Ascending aorta (tissue), 2 donors: Measurements from ENCODE around the gene TIMM17B. TPM values are rescaled to one million over a fixed set of nuclear protein-coding genes. Genes with fewer than 3 reads are reported as not detected.

Experiments used
- DNase-seq, 2 donors: peaks; one replicate each; pipeline ENCODE4 v3.0.0-alpha.2; 2019; ENCODE audit warnings: low spot score in 2 of 2
- H3K27ac ChIP-seq, 2 donors: fragments of 200-600 bp; sonication (generic); one replicate each; pipeline ENCODE4 v1.5.1; 2016 to 2017; ENCODE audit warnings: mild to moderate bottlenecking in 1 of 2
- H3K27me3 ChIP-seq: fragments of 200-600 bp; sonication (generic); one replicate; pipeline ENCODE4 v1.5.1; 2017
- H3K36me3 ChIP-seq, 2 donors: fragments of 200-600 bp; sonication (generic); one replicate each; pipeline ENCODE4 v1.5.1; 2016
- H3K4me1 ChIP-seq, 2 donors: fragments of 200-600 bp; sonication (generic); one replicate each; pipeline ENCODE4 v1.5.1; 2016 to 2017; ENCODE audit warnings: mild to moderate bottlenecking in 1 of 2
- H3K4me3 ChIP-seq, 2 donors: fragments of 200-600 bp; sonication (generic); one replicate each; pipeline ENCODE4 v1.5.1; 2016 to 2017; ENCODE audit warnings: mild to moderate bottlenecking in 1 of 2
- H3K9me3 ChIP-seq, 2 donors: fragments of 200-600 bp; sonication (generic); one replicate each; pipeline ENCODE4 v1.5.1; 2016
- CTCF ChIP-seq, 3 experiments: fragments of 200-600 bp in 2 of 3; fragments of 450-650 bp in 1 of 3; sonication (generic) in 2 of 3; IDR thresholded peaks; one replicate each; pipeline ENCODE4 v1.5.1; 2016 to 2019; ENCODE audit warnings: antibody characterized with exemption in 3 of 3, mild to moderate bottlenecking in 1 of 3, moderate library complexity in 1 of 3
- intact Hi-C: fragments of 100-400 bp; cut with DNase I; formaldehyde crosslinking; loops from one replicate; pipeline ENCODE4 v1.15.1; 2023
- total RNA-seq: library from RNA; depleted of rRNA; stranded (reverse); fragments of >200 nt; gene quantifications from one replicate; pipeline ENCODE4 v1.1.0, GENCODE V29; 2016

Gene TIMM17B
- total RNA-seq, 1 donor from 2014 or later, result 15.3 TPM

- no peak for DNase-seq
- no peak overlapping the region for H3K27ac ChIP-seq
- H3K9me3 ChIP-seq, result no peaks in the 10 kb centered on the region
- intact Hi-C loops, result no loop called here
- H3K36me3 ChIP-seq, result peaks cover 12 to 25% of the 10 kb centered on the region in 2 donors
- TF ChIP-seq CTCF (IDR thresholded peaks at IDR 0.05), result no peak
- no peak overlapping the region for H3K4me3 ChIP-seq
- no peaks in the 10 kb centered on the region for H3K27me3 ChIP-seq
- H3K4me1 ChIP-seq, result peaks cover 0 to 3% of the 10 kb centered on the region in 2 donors
Observed at GRCh38 chrX:48920718-48921104, 23.1 kb upstream of the TIMM17B start.

- intact Hi-C loops, result loop anchor here (1.0 to 10.0 kb wide), 5 partner anchors 37 to 385 kb away; partner anchors contain the start of genes MAGIX, OTUD5, RBM3 and TBC1D25
- H3K4me1 ChIP-seq, result peaks cover 0 to 3% of the 10 kb centered on the region in 2 donors
- TF ChIP-seq CTCF (IDR thresholded peaks at IDR 0.05), result no peak
- DNase-seq, result no peak
- peak overlapping the region; percentile 74 to 91 for H3K27ac ChIP-seq
- peaks cover 11 to 20% of the 10 kb centered on the region in 2 donors for H3K36me3 ChIP-seq
- no peaks in the 10 kb centered on the region for H3K27me3 ChIP-seq
- peak overlapping the region in 1 of 2 donors; percentile 74 for H3K4me3 ChIP-seq
- H3K9me3 ChIP-seq, result no peaks in the 10 kb centered on the region
Observed at GRCh38 chrX:48919947-48920717, 22.6 kb upstream of the TIMM17B start.

GRCh38 chrX:48919360-48919841 is 21.8 kb upstream of the TIMM17B start:
- Histone ChIP-seq H3K27ac (peak overlapping the region; percentile 74 to 91), H3K4me3 (peak overlapping the region; percentile 36 to 74), H3K36me3 (peaks cover 11 to 17% of the 10 kb centered on the region in 2 donors), H3K9me3 (no peaks in the 10 kb centered on the region), H3K4me1 (peaks cover 0 to 3% of the 10 kb centered on the region in 2 donors), H3K27me3 (no peaks in the 10 kb centered on the region)
- no peak for TF ChIP-seq CTCF (IDR thresholded peaks at IDR 0.05)
- intact Hi-C loops, result loop anchor here (1.0 to 10.0 kb wide), 5 partner anchors 38 to 385 kb away; partner anchors contain the start of genes MAGIX, OTUD5, RBM3 and TBC1D25
- no peak for DNase-seq

- Histone ChIP-seq H3K27me3 (no peaks in the 10 kb centered on the region), H3K36me3 (peaks cover 10 to 11% of the 10 kb centered on the region in 2 donors), H3K4me1 (peaks cover 0 to 3% of the 10 kb centered on the region in 2 donors), H3K9me3 (no peaks in the 10 kb centered on the region), H3K27ac (peak within 1 kb of the TSS; percentile 74 to 91), H3K4me3 (peak within 1 kb of the TSS; percentile 36 to 74)
- TF ChIP-seq CTCF (IDR thresholded peaks at IDR 0.05), result no peak
- peak; percentile 86 to 95 for DNase-seq
- intact Hi-C loops, result loop anchor here (1.0 to 10.0 kb wide), 5 partner anchors 39 to 384 kb away; partner anchors contain the start of genes MAGIX, OTUD5, RBM3 and TBC1D25
Observed at GRCh38 chrX:48918643-48919340, 21.2 kb upstream of the TIMM17B start, which contains the start of gene PIM2. PIM2 (minus strand) TSS chrX:48919024; CDS start chrX:48918834, 190 bp downstream.

- DNase-seq, result no peak
- peaks cover 0 to 3% of the 10 kb centered on the region in 2 donors for H3K4me1 ChIP-seq
- peak overlapping the region; percentile 74 to 91 for H3K27ac ChIP-seq
- no peaks in the 10 kb centered on the region for H3K9me3 ChIP-seq
- H3K4me3 ChIP-seq, result peak overlapping the region; percentile 36 to 74
- no peaks in the 10 kb centered on the region for H3K27me3 ChIP-seq
- intact Hi-C loops, result loop anchor here (5.0 to 10.0 kb wide), 3 partner anchors 247 to 383 kb away; partner anchors contain the start of genes MAGIX, RBM3 and TBC1D25
- H3K36me3 ChIP-seq, result peaks cover 5 to 6% of the 10 kb centered on the region in 2 donors
- TF ChIP-seq CTCF (IDR thresholded peaks at IDR 0.05), result no peak
Observed at GRCh38 chrX:48918301-48918642, 20.7 kb upstream of the TIMM17B start.
